AG09309 (cell line): ENCODE measurements around the gene NUFIP1.

Source experiments
- DNase-seq: peaks from one replicate; pipeline ENCODE4 v3.0.0-alpha.2; 2010; ENCODE audit warnings: low read depth
- H3K4me3 ChIP-seq: 2 replicates; pipeline ENCODE4 v1.5.1; 2011; ENCODE audit warnings: mild to moderate bottlenecking, low read depth, low read length, moderate library complexity; ENCODE audit not compliant: control insufficient read depth
- TF ChIP-seq, protein P1 (sequence below): IDR thresholded peaks from 2 replicates; pipeline ENCODE4 v1.5.1; 2011; ENCODE audit warnings: mild to moderate bottlenecking, low read depth, low read length, inconsistent platforms; ENCODE audit not compliant: insufficient read depth, control insufficient read depth; ENCODE audit errors: missing control alignments

NUFIP1 gene

DNA sequence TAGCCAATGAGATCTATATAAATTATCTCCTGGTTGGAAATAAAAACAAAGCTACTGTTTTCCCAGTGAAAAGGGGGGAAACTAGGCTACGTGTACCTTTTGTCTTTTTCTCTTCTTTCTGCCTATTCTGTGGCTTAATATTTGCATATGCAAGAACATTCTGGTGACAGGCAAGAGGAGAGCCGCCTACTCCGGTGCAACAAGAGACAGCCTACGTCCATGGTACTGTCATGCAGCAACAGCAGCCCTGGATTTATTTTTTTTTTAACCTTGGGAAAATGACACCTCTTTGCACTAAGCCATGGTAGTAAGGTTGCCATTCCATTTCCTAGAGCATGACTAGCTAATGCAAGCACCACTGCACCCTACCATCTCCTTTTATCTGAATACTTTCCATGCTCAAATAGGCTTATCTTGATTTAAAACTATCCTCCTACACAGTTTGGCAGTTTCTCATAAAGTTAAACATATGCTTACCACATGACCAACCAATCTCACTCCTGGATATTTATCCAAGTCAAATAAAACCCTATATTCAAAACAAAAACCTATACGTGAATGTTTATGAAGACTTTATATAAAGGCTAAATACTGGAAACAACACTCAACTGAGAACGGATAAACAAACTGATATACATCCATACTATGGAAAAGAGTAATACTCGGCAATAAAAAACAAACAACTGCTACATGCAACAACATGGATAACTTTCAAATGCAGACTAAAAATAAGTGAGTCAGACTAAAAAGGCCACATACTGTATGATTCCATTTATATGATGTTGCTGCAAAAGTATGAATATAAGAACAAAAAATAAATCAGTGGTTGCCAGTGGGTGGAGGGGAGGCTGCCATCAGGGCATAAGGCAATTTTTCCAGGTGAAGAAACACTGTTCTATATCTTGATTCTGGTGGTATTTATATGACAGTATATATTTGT, 17.3 kb downstream of the NUFIP1 start:
- no peak overlapping the region for H3K4me3 ChIP-seq
- no peak for DNase-seq
- TF ChIP-seq, protein P1, sequence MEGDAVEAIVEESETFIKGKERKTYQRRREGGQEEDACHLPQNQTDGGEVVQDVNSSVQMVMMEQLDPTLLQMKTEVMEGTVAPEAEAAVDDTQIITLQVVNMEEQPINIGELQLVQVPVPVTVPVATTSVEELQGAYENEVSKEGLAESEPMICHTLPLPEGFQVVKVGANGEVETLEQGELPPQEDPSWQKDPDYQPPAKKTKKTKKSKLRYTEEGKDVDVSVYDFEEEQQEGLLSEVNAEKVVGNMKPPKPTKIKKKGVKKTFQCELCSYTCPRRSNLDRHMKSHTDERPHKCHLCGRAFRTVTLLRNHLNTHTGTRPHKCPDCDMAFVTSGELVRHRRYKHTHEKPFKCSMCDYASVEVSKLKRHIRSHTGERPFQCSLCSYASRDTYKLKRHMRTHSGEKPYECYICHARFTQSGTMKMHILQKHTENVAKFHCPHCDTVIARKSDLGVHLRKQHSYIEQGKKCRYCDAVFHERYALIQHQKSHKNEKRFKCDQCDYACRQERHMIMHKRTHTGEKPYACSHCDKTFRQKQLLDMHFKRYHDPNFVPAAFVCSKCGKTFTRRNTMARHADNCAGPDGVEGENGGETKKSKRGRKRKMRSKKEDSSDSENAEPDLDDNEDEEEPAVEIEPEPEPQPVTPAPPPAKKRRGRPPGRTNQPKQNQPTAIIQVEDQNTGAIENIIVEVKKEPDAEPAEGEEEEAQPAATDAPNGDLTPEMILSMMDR: no peak

DNA sequence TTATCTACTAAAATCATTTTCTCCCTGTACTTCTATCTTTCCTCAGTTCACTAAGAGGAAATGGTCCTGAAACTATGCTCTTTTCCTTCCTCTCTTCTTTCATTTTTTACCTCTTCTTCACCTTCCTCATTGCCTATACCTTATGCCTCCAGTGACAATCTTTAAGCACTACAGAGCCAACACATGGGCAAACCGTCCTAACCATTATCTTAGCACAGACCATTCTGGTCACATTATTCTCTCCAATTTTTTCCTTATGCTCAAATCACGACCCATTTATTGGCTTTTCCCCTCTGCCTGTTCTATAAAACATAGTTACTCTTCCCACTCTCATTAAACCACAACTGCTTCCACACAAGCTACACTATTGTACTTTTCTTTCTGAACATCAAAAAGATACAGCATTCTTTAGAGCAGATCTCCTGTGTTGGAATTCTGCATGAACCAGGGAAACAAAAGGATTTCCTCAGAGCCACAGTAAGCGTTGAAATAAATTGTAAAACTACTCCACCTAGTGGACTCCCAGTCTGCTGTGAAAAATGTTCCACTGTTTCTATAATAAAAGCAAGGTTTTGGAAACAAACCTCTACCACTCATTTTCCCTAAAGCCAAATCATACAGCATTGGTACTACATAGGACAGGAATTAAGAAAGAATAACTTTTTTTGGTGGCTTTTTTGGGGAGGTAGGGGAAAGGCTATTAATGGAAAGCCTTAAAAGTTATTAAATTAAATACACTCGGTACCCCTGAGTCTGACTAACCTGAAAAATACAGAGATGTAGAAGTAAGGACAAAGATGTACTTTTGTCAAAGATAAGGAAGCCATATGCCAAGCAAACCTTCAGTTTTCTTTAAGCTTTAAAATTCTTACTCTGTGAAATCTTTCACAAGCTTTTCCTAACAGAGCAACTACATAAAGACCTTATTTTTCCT, 19.5 kb downstream of the NUFIP1 start:
- H3K4me3 ChIP-seq: no peak overlapping the region
- DNase-seq: peak; percentile 23
- TF ChIP-seq, protein P1: peak; percentile 69

DNA sequence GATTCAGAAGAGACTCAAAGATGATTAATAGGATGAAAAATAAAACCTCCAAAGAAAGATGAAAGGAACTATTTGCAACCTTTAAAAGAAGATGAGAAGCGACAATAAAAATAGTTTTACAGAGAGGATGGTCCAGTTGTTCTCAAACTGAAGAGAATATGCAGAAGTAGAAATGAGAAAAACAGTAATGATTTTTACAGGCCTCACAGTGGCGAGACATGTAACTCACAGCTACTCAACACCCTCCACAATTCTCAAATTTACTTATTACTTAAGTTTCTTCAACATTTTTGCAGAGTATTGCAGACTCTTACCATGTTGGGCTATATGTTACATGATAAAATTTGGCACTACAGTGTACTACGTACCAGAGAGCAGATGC, 20.8 kb downstream of the NUFIP1 start:
- no peak for DNase-seq
- TF ChIP-seq, protein P1: no peak

DNA sequence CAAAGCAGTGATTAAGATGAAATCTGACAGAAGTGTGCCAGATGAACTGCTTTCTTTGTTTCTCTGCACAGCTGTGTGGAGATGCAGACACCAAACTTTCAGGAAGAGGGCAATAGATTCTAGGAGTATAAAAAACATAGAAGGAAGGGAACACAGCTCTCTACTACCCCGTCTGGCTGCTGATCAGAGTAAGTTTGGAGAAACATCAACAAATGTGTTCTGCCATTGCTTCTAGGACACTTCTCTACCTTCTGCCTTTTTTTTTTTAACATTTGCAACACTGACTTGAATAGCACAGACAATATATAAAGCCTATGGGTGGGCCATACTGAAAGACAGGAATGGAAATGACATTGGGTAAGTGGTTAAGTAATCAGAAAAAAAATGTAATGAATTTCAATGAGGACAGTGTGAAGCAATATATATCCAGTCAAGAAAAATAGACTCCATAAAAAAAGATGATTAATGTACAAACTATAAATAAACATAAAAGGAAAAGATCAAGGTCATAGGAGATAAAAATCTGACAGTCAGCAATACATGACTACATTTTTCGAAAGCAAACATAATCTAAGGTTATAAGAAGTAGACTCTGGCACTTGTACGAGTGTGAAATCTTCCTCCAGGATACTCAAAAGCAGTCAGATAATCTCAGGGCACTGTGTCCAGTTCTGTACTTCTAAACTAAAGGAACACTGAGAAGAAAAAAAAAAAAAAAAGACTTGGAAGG, 21.4 kb downstream of the NUFIP1 start:
- DNase-seq: no peak
- no peak overlapping the region for H3K4me3 ChIP-seq
- TF ChIP-seq, protein P1: peak; percentile 43

More for the DNA sequence above, 20.8 kb downstream of the NUFIP1 start:
- H3K4me3 ChIP-seq: no peak overlapping the region

DNA sequence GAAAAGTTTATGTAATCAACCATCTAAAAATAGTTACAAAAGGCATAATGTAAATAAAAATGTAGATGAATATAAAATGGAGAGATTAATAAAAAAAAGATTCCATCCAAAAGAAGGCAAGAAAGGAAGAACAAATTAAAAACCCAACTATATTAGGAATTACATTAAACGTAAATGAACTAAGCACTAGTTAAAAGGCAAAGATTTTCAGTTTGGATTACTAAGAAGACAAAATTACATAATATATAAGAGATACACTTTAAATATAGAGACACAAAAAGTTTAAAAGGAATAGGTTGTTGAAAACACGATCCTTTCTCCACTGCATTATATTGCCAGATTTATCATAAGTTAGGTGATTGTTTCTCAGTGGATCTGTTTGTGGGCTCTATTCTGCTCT, 27.3 kb downstream of the NUFIP1 start:
- DNase-seq: no peak
- TF ChIP-seq, protein P1: no peak
- H3K4me3 ChIP-seq: no peak overlapping the region

DNA sequence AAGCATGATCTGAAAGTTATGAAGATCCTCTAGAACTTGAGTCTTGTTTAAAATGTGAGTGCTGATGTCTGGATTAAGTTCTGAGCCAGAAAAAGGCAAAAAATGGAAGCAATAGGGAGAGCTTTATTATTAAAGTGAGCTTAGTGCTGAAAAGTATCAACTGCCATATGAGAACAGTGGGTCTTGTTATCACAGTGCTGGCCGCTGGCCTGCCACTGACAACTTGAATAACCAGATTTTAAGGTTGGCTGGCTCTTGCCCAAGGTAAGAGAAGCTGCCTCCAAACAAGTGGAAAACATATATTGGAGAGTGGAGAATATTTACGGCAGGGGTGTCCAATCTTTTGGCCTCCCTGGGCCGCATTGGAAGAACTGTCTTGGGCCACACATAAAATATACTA, 33.9 kb downstream of the NUFIP1 start:
- H3K4me3 ChIP-seq: no peak overlapping the region
- TF ChIP-seq, protein P1: no peak
- no peak for DNase-seq
